ENCODE results near the gene EIF3A. TPM values are rescaled to one million over a fixed set of nuclear protein-coding genes. Genes with fewer than 3 reads are reported as not detected.
A peak's percentile ranks its signal among the peaks of the same experiment; 100 is the strongest.

Gene EIF3A
- total and polyA plus RNA-seq, 12 donors: 26.0 to 197 (median 93.3) TPM

DNA sequence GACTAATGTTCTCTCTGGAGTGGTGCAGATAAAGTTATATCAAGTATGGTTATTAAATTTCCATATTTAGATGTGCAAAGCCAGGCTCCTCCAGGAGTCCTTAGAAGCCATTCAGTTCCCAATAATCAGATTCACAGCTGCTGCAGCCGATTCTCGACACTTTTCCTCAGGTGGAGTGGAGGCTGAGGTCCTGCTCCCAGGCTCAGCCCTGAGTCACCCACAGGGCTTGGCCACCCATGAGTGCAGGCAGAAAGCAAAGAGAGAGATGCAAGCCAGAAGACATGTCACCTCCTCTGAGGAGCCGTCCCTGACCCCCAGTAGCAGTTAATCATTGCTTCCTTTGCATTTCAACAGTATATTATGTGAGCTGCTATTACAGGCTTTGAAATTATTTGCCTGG lies 87.4 kb downstream of the EIF3A start:
- intact Hi-C loops (cut with DNase I): no loop called here
- no peaks in the 10 kb centered on the region for H3K4me1 ChIP-seq (replicated peaks in 1 of 2)
- no peaks in the 10 kb centered on the region for H3K36me3 ChIP-seq (replicated peaks in 1 of 2)
- H3K27me3 ChIP-seq: no peaks in the 10 kb centered on the region
- no peak overlapping the region for H3K4me3 ChIP-seq
- TF ChIP-seq, protein P1, sequence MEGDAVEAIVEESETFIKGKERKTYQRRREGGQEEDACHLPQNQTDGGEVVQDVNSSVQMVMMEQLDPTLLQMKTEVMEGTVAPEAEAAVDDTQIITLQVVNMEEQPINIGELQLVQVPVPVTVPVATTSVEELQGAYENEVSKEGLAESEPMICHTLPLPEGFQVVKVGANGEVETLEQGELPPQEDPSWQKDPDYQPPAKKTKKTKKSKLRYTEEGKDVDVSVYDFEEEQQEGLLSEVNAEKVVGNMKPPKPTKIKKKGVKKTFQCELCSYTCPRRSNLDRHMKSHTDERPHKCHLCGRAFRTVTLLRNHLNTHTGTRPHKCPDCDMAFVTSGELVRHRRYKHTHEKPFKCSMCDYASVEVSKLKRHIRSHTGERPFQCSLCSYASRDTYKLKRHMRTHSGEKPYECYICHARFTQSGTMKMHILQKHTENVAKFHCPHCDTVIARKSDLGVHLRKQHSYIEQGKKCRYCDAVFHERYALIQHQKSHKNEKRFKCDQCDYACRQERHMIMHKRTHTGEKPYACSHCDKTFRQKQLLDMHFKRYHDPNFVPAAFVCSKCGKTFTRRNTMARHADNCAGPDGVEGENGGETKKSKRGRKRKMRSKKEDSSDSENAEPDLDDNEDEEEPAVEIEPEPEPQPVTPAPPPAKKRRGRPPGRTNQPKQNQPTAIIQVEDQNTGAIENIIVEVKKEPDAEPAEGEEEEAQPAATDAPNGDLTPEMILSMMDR (IDR thresholded peaks at IDR 0.05): no peak
- TF ChIP-seq POLR2A (IDR thresholded peaks at IDR 0.05): no peak
- H3K27ac ChIP-seq: no peak overlapping the region
- 79 to 94% (median 86%) methylated on average over 2 to 3 of the region's 3 CpGs for WGBS, 4 donors
- no peak for DNase-seq
- H3K9me3 ChIP-seq (replicated peaks in 1 of 3): no peaks in the 10 kb centered on the region

DNA sequence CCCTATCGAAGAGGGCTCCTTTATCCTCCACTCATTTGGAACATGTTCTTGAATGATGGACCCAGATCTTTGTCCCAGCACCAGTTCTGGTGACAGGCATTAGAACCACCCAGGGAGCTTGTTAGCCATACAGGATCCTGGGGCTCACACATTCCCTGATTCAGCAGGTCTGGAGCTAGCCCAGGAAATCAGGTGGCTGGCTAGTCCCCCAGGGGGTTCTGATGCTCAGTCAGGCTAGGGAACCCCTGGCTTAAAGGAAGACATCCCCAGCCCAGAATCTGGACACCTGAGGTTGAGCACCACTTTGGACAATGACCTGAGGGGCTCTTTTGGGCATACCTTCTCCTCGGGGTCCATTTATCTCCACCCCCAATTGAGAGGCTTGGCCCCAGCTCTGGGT lies 88.1 kb downstream of the EIF3A start:
- H3K9me3 ChIP-seq (replicated peaks in 1 of 3): no peaks in the 10 kb centered on the region
- no peaks in the 10 kb centered on the region for H3K4me1 ChIP-seq (replicated peaks in 1 of 2)
- H3K36me3 ChIP-seq (replicated peaks in 1 of 2): no peaks in the 10 kb centered on the region
- no peaks in the 10 kb centered on the region for H3K27me3 ChIP-seq
- no peak overlapping the region for H3K27ac ChIP-seq
- intact Hi-C loops (cut with DNase I): no loop called here
- H3K4me3 ChIP-seq: no peak overlapping the region
- DNase-seq: no peak
- 48 to 70% (median 64%) methylated on average over 2 of the region's 2 CpGs for WGBS, 4 donors
- TF ChIP-seq, protein P1 (IDR thresholded peaks at IDR 0.05): no peak
- TF ChIP-seq POLR2A (IDR thresholded peaks at IDR 0.05): no peak

DNA sequence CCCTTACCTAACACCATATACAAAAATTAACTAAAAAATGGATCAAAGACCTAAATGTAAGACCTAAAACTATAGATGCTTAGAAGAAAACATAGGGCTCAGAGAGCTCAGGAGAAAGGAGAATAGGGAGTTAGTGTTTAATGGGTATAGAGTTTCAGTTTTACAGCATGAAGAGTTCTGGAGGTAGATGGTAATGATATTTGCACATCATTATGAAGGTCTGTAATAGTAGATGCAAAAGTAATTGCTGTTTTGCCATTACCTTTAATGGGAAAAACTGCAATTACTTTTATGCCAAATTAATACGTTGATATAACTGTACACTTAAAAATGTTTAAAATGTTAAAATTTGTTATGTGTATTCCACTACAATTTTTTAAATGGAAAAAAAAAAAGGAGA lies 90.3 kb downstream of the EIF3A start:
- H3K27me3 ChIP-seq: no peaks in the 10 kb centered on the region
- DNase-seq: no peak
- peaks cover 0 to 5% (median 0%) of the 10 kb centered on the region in 3 donors for H3K9me3 ChIP-seq (replicated peaks in 1 of 3)
- WGBS, 4 donors: 76 to 84% (median 79%) methylated on average over 1 of the region's 1 CpG
- no peaks in the 10 kb centered on the region for H3K4me1 ChIP-seq (replicated peaks in 1 of 2)
- intact Hi-C loops (cut with DNase I): no loop called here
- H3K4me3 ChIP-seq: no peak overlapping the region
- no peaks in the 10 kb centered on the region for H3K36me3 ChIP-seq (replicated peaks in 1 of 2)
- TF ChIP-seq POLR2A (IDR thresholded peaks at IDR 0.05): no peak
- TF ChIP-seq, protein P1 (IDR thresholded peaks at IDR 0.05): no peak
- H3K27ac ChIP-seq: no peak overlapping the region

DNA sequence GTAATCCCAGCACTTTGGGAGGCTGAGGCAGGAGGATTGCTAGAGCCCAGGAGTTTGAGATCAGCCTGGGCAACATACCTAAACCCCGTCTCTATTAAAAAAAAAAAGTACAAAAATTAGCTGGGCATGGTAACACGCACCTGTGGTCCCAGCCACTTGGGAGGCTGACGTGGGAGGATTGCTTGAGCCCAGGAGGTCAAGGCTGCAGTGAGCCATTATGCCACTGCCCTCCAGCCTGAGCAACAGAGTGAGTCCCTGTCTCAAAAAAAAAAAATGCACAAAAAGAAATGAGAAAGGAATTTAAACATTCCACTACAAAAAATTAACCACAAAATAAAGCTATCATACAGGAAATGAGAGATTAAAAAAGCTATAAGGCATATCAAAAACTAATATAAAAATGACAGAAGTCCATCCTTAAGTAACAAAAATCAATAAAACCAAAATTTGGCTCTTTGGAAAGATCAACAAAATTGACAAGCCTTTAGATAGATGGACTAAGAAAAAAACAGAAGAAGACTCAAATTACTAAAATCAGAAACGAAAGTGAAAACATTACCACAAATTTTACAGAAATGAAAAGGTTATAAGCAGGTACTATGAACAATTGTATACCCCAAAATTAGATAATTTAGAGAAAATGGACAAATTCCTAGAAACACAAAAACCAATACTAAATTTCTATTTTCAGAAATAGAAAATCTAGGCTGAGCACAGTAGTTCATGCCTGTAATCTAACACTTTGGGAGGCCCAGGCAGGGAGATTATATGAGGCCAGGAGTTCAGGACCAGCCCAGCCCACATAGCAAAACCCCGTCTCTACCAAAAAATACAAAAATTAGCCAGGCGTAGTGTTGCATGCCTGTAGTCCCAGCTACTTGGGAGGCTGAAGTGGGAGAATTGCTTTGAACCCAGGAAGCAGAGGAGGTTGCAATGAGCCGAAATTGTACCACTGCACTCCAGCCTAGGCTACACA lies 93.5 kb downstream of the EIF3A start:
- TF ChIP-seq, protein P1 (IDR thresholded peaks at IDR 0.05): no peak
- TF ChIP-seq POLR2A (IDR thresholded peaks at IDR 0.05): no peak
- H3K27ac ChIP-seq: no peak overlapping the region
- no peak overlapping the region for H3K4me3 ChIP-seq
- WGBS, 4 donors: 63 to 74% (median 72%) methylated on average over 7 of the region's 7 CpGs
- peak in 1 of 7 donors; percentile 27 for DNase-seq
- no peaks in the 10 kb centered on the region for H3K27me3 ChIP-seq
- H3K36me3 ChIP-seq (replicated peaks in 1 of 2): no peaks in the 10 kb centered on the region
- peaks cover 0 to 11% (median 0%) of the 10 kb centered on the region in 3 donors for H3K9me3 ChIP-seq (replicated peaks in 1 of 3)
- intact Hi-C loops (cut with DNase I): no loop called here
- no peaks in the 10 kb centered on the region for H3K4me1 ChIP-seq (replicated peaks in 1 of 2)
